GM19452 (cell line): ENCODE measurements around the gene CD74.

Experiments
- ATAC-seq: cut with Tn5 transposase; IDR thresholded peaks from one replicate; pipeline ENCODE4 v1.9.1; 2021; ENCODE audit not compliant: unreplicated experiment

The CD74 gene

DNA sequence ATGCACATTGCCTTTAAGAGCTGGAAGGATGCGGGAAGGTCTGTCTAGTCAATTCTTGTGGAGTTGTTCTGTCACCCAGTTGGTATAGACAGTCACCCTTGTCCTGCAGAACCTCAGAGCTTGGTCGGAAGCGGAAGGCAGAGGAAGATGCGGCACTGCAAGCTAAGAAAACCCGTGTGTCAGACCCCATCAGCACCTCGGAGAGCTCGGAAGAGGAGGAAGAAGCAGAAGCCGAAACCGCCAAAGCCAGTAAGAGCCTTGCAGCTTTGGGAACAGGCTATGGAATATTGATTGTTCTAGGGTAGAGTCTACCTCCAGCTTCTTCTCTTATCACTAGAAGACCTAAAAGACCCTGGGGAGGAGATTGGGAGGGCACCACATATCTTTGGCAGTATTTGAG is 48.7 kb downstream of the CD74 start:
- ATAC-seq, result no peak

DNA sequence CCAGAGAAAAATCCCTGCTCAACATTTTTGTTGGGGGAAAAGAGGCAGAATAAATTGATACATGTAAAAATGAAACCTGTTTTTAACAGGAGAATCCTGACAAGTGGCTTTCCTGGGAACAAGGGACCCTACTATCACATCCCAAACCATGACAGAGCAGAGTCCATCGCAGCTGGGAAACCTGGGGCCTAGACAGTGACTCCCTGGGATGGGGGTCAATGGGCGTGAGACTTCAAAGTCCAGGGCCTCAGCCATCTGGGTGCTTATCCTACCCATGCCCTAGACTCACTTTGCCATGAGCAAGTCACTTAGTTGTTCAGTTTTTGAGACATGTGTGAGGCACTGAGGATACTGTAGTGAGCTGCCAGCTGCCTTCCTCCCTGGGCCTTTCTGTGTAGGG is 49.5 kb downstream of the CD74 start:
- ATAC-seq, result no peak

DNA sequence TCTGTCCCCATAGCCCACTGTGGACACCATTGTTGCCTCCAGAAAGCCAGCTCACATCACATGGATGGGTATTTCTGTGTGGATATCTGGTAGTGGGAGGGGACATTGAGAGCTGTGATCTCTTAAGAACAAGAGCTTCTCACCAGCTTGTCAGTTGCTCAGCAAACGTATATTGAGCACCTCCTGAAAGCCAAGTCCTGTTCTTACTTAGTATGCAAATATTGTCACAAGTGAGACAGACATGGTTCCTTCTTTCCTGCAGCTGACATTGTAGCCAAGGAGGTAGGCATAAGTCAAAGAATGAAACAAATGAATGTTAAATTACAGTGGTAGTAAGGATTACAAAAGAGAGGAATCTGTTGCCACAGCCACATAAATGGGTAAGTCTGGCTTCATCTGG is 51.4 kb downstream of the CD74 start:
- ATAC-seq, result peak; percentile 24

DNA sequence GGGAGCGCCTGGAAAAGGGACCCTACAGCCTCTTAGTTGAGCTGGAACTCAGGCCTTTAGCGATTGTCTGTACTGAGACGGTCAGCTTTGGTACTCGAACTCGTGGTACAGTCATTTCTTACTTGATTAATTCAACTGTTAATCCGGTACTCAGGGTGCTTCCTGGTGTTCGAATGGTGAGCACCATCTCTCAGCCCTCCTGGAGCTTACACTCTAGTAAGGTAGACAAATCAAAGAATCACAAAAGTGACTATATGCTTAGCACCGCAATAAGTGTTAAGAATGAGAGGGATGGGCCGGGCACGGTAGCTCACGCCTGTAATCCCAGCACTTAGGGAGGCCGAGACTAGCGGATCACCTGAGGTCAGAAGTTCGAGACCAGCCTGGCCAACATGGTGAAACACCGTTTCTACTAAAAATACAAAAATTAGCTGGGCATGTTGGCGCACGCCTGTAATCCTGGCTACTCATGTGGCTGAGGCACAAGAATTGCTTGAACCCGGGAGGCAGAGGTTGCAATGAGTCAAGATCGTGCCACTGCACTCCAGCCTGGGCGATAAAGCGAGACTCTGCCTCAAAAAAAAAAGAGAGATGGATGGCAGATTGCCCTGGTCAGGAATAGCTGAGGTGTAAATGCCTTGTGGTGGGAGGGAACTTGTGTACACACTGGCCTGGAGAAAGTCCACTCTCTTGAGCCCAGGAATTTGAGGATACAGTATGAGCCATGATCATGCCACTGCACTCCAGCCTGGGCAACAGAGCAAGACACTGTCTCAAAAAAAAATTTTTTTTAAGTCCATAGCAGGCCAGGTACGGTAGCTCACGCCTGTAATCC is 54.2 kb downstream of the CD74 start:
- ATAC-seq, result no peak

DNA sequence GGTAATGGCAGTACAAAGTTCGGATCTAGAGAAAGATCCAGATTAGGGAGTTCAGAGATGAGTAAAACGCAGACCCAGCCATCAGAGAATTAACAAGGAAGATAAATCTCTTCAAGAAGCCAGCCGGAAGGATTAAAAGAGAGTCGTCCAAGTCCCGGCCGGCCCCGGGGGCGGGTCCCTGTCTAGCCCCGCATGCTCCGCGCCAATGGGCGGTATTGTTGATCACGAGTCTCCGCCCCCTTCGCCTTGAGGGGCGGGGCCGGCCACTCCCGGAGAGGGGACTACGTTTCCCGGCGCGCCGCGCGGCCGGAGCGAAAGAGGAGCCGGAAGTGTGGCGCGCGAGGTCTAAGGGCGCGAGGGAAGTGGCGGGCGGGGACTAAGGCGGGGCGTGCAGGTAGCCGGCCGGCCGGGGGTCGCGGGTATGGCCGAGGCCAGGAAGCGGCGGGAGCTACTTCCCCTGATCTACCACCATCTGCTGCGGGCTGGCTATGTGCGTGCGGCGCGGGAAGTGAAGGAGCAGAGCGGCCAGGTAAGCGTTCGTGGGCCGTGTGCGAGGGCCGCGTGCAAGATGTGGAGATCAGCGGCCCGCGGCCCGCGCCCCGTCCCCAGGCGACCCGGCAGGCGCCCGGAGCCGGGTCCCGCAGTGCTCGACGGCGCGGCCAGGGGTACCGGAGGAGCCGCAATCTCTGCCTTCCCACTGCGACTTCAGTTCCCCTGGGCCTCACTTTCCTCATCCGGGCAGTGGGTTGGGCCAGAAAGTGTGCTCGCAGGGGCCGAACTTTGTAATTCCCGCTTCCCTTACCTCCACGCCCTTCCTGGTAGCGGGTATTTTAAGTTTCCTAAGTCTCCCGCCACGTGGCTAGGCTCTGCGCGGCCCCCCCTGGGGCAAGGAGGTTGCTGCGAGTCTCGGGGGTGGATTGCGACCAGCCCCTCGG is 55.1 kb downstream of the CD74 start, which contains the start of gene TCOF1:
TSS of gene TCOF1 (plus strand) at position 372 of the 935 bp plus-strand sequence. CDS start at position 422, 50 bp downstream.
- ATAC-seq, result peak; percentile 93

DNA sequence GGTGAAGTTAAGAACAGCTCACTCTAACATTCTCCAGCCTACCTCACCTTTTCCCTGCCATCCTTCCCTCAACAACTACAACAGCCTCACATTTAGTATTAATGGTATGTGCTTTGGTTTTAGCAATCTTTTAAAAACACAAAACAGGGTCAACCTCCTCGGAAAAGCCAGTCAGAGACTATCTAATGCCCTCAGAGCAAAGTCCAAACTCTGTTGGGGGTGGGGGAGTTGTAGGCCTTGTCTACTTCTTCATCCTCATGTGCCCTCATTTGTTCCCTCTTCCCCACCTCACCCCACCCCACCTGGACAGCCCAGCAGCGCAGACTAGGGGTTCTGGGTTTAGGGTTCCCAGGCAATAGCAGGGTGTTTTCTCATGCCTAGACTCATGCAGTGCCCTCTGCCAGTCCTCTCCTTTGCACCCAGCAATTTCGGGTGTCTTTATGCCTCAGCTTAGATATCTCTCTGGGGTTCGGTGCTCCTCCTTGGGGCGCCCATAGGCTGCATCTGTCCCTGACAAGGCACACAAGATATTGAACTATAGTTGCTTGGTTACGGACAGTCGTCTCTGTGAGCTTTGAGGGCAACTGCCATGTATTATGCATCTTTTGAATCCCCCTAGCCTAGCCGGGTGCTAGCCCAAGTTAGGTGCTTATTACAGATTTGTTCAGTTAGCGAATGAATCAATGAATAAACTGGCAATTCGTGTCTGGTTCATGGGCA is 56.0 kb downstream of the CD74 start:
- ATAC-seq, result no peak

DNA sequence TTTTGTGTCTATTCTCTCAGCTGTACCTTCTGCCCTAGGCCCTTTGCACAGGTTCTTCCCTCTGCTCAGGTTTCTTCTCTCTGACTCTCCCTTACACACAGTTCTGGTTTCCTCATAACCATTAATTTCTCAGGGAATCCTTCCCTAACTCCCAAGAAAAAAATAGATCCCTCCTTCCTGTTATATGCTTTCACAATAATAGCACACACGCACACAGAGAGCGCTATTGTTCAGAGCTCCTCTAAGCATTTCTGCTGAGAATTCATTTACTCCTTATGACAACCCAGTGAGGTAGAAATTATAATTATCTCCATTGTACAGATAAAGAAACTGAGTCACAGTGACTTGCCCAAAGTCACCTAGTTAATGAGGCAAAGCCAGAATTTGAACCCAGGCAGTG is 56.9 kb downstream of the CD74 start:
- ATAC-seq, result no peak

DNA sequence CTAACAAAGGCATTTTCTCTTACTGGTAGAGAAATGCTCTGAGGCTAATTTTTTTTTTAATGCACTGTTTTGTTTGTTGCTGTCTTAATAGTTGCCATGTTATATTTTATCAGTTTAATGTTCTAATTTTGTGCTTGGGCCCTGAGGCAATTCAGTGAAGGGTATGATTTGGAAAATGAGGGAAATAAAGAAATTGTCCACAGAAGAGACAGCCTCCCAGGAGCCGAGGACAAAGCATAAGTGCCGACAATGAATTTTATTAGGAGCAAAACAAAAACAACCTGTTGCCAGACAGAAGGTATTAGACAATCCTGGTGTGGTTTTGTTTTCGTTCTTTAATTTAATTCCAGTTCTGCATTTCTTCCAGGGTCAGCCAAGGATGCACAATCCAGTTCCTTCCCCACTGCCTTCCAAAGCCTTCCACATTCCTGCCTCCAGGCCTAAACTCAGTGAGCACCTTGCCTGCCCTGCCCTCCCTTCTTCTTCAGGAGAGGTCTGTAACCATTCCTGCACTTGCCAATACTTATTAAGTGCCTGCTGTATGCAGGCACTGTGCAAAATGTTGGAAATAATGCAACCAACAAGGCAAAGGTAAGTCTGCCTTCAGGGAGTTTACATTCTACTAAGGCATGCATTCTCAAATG is 59.6 kb downstream of the CD74 start:
- no peak for ATAC-seq

DNA sequence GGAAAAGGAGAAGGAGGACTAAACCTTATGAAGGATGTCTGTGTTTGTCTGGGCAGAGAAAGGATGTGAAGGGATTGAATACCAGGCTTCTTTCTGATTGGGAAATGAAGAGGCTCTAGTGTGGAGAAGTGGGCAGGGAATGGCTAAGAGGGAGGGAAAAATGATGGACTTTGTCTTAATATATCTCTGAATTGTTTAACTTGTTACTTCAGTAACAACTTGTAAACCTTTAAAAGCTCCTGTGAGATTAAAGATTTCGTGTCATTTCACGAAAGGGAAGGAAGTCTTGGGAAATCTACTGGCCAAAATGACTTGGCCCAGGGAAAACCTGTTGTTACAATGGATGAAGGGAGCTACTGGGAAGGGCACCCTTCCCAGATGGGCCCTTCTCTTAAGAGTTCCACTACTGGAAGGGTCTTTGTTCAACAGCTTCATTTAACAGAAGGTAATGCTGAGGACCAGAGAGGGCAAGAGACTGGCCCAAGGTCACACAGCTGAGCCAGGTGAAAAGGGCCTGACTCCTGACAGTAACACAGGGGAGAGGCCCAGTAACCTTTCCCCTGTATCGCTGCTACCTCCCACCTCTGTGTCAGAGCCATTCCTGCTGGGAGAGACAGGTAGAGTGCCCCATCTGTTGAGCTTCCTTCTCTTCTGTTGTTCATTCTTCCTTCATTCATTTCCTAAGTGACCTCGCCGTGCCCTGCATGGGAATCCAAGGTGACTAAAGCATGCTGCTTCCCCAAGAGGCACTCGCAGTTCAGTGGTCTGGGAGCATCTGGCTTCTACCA is 60.3 kb downstream of the CD74 start:
- ATAC-seq, result no peak
